Adrenal gland (tissue), 12 donors: Measurements from ENCODE around the gene SIX5. TPM values are rescaled to one million over a fixed set of nuclear protein-coding genes. Genes with fewer than 3 reads are reported as not detected.

Experiments used
- DNase-seq, 7 donors: peaks; one replicate each; pipeline ENCODE4 v3.0.0-alpha.2; 2019 to 2020
- H3K27ac ChIP-seq, 5 donors: fragments of 200-600 bp; sonication (generic) in 4 of 5; 1 replicate in 3 of 5; 2 replicates in 2 of 5; pipeline versions ENCODE4 v1.5.1 to v1.8.0; 2016 to 2020; ENCODE audit warnings: mild to moderate bottlenecking in 1 of 5
- H3K27me3 ChIP-seq: fragments of 200-600 bp; 2 replicates; pipeline ENCODE4 v1.8.0; 2021
- H3K36me3 ChIP-seq, 2 donors: fragments of 200-600 bp; replicated peaks in 1 of 2; 1 replicate in 1 of 2; 2 replicates in 1 of 2; pipeline versions ENCODE4 v1.5.1 to v1.8.0; 2018 to 2022
- H3K4me1 ChIP-seq, 2 donors: fragments of 200-600 bp; replicated peaks in 1 of 2; 1 replicate in 1 of 2; 2 replicates in 1 of 2; pipeline versions ENCODE4 v1.5.1 to v1.8.0; 2018 to 2021
- H3K4me3 ChIP-seq, 4 donors: fragments of 200-600 bp; sonication (generic) in 3 of 4; one replicate each; pipeline ENCODE4 v1.5.1; 2016 to 2018
- H3K9me3 ChIP-seq, 3 donors: fragments of 200-600 bp; sonication (generic) in 1 of 3; replicated peaks in 1 of 3; 1 replicate in 2 of 3; 2 replicates in 1 of 3; pipeline versions ENCODE4 v1.5.1 to v1.8.0; 2016 to 2021
- POLR2A ChIP-seq, 2 donors: fragments of 450-650 bp; IDR thresholded peaks; one replicate each; pipeline ENCODE4 v1.6.1; 2017; ENCODE audit warnings: antibody characterized with exemption in 2 of 2, mild to moderate bottlenecking in 2 of 2, moderate library complexity in 1 of 2
- WGBS, 4 donors: extraction: QIAGEN DNeasy Blood & Tissue Kit in 2 of 4; methylation state at CpG; one replicate each; pipeline versions ENCODE4 v1.1.5 to v1.1.7; 2013 to 2017; 5-methylcytosine and 5-hydroxymethylcytosine counted together
- intact Hi-C, 2 donors: fragments of 100-400 bp; cut with DNase I; formaldehyde crosslinking; loops; one replicate each; pipeline versions ENCODE4 v1.14.1 to v1.15.0; 2022 to 2023
- polyA plus RNA-seq, 3 donors: library from polyadenylated mRNA; stranded (reverse); fragments of 200-250 nt in 2 of 3; fragments of 350-450 nt in 1 of 3; fragmentation: Illumina TruSeq in 1 of 3; extraction: RNeasy Lipid Tissue Mini Kit (QIAGEN cat#74804) in 1 of 3; gene quantifications; one replicate each; pipeline ENCODE4 v1.2.3, GENCODE V29; 2013 to 2014
- total RNA-seq, 9 donors: library from RNA; depleted of rRNA in 4 of 9; stranded (reverse); fragments of >200 nt in 4 of 9; fragments of 120-200 nt in 1 of 9; fragmentation: NEBNext Ultra II Directional in 1 of 9; extraction: Animal tissue kit (Norgen Biotek cat#: 25700) in 1 of 9; gene quantifications; one replicate each; pipeline versions ENCODE4 v1.1.0 to v1.2.4, GENCODE V29; 2013 to 2023
- TF ChIP-seq, protein P1 (sequence below), 6 experiments: fragments of 450-650 bp in 4 of 6; fragments of 200-600 bp in 2 of 6; sonication (generic) in 1 of 6; IDR thresholded peaks; 1 replicate in 5 of 6; 2 replicates in 1 of 6; pipeline versions ENCODE4 v1.5.1 to v1.8.0; 2016 to 2021; ENCODE audit warnings: antibody characterized with exemption in 6 of 6, mild to moderate bottlenecking in 2 of 6, moderate library complexity in 1 of 6
- donor health status: healthy with polysubstance abuse.
- donor health status: Bipolar disorder and iron deficiency.
- donor health status: DM: yes; HTN: yes; CAD: no.
- donor health status: DM: no; HTN: no; CAD: no.
- donor health status: DM: no; HTN: no; CAD: no.
- donor health status: DM: yes; HTN: yes; CAD: no.

Gene SIX5
- total and polyA plus RNA-seq, 12 donors: 6.2 to 69.1 (median 27.1) TPM

DNA sequence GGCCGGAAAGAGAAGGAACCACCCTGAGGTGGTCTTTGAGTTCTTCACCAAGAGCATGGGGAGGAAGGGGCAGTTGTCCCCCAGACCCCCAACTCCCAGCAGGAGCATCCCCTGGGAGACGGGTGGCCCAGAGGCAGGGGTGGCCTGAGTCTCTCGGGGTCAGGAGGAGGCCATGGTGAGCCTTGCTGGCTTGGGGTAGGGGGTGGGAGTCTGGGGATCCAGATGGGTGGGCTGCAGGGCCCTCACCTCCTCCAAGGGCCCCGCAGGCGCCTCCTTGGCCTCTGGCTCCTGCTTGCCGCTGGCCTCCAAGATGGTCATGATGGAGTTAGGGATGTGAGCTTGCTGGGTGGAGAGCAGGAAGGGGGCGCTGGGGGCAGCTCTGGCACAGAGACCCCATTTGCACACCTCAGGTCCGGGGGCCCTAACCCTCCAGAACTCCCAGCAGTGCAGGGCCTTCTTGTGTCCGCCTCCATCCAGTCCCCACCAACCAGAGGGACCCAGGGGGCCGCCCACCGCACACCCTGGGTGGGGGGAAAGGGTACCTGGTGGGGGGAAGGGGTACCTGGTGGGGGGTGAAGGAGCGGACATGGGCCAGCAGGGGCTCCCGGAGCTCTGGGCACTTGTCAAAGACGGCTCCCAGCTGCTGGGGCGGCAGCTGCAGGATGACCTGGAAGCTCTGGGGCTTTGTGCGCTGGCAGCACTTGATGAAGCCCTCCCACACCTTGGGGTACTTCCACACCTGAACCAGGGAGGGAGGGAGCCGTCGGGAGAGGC is 47.4 kb upstream of the SIX5 start:
- H3K4me3 ChIP-seq: no peak overlapping the region
- H3K36me3 ChIP-seq: peaks cover 0 to under 1% of the 10 kb centered on the region in 2 donors
- H3K27me3 ChIP-seq: no peaks in the 10 kb centered on the region
- H3K4me1 ChIP-seq: no peaks in the 10 kb centered on the region
- TF ChIP-seq, protein P1, sequence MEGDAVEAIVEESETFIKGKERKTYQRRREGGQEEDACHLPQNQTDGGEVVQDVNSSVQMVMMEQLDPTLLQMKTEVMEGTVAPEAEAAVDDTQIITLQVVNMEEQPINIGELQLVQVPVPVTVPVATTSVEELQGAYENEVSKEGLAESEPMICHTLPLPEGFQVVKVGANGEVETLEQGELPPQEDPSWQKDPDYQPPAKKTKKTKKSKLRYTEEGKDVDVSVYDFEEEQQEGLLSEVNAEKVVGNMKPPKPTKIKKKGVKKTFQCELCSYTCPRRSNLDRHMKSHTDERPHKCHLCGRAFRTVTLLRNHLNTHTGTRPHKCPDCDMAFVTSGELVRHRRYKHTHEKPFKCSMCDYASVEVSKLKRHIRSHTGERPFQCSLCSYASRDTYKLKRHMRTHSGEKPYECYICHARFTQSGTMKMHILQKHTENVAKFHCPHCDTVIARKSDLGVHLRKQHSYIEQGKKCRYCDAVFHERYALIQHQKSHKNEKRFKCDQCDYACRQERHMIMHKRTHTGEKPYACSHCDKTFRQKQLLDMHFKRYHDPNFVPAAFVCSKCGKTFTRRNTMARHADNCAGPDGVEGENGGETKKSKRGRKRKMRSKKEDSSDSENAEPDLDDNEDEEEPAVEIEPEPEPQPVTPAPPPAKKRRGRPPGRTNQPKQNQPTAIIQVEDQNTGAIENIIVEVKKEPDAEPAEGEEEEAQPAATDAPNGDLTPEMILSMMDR (IDR thresholded peaks at IDR 0.05): no peak
- no peak for TF ChIP-seq POLR2A (IDR thresholded peaks at IDR 0.05)
- no peak overlapping the region for H3K27ac ChIP-seq
- 60 to 76% (median 71%) methylated on average over 7 to 18 of the region's 18 CpGs for WGBS, 4 donors
- DNase-seq: no peak
- H3K9me3 ChIP-seq: no peaks in the 10 kb centered on the region
- intact Hi-C loops: loop anchor here in 1 of 2 donors (5.0 kb wide), 1 partner anchor 66 kb away; no protein-coding TSS in a partner anchor

DNA sequence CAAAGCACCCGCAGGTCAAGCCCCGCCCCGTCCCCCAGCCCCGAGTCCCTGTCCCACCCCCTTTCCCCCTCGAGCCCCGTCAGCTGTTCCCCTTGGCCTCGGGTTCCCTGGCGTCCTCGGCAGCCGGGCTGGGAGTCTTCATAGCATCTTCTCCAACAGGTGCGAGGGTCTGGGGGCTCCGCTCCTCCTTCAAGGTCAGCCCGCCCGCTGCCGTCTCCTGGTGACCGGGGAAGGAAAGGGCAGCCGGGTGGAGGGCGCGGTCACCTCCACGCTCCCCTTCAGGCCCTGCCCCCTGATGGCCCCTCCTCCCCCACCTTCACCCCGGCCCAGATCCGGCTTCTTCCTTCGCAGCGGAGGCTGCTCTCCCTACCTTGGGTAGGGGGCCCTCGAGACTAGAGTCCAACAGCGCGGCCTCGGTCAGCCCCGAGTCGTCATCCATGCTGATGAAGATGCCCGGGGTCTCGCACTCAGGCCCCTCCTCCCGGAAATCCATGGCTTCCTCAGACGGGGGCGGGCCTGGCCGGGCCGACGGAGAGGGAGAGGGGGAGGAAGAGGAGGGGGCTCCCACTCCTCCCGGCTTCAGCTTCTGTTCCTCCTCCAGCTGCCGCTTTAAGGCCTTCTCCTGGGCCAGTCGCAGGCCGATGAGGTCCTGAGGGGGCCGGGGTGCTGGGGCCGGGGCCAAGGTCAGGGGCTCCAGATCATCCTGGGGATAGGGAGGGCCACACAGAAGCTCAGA is 46.6 kb upstream of the SIX5 start:
- intact Hi-C loops: loop anchor here in 1 of 2 donors (5.0 kb wide), 1 partner anchor 67 kb away; no protein-coding TSS in a partner anchor
- 11 to 32% (median 16%) methylated on average over 24 to 44 of the region's 44 CpGs for WGBS, 4 donors
- no peak overlapping the region for H3K27ac ChIP-seq

DNA sequence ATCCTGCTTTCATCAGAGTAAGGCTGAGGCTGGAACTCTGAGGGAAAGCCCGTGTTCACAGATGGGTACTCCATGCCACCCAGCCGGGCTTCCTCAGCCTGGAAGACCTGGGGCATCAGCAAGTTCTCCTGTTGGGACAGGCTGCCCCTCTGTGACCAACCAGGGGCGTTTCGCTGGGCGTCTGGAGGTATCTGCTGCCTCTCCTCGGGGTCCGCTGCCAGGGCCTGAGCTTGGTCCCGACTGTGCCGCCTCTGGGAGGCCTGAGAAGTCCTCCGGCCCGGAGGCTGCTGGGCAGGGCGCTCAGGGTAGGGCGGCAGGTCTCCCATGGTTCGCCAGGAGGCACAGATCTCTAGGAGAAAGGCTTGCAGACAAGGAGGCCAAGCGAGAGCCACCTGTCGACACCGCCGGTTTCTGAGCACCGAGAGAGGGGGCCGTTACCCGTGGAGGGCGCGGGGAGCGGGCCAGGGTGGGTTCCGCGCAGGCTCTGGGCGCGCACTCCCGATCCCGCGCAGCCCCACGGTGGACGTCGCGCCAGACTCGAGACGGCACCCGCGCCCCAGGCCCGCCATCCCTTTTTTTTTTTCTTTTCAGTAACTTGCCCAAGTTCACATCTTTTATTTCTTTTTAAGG is 45.9 kb upstream of the SIX5 start, which contains the start of gene RSPH6A:
Gene RSPH6A (minus strand): TSS at position 458 of the 630 bp plus-strand sequence. CDS start 132 bp downstream, at position 326.
- intact Hi-C loops: loop anchor here in 1 of 2 donors (5.0 kb wide), 1 partner anchor 67 kb away; no protein-coding TSS in a partner anchor
- TF ChIP-seq, protein P1 (IDR thresholded peaks at IDR 0.05): no peak
- TF ChIP-seq POLR2A (IDR thresholded peaks at IDR 0.05): no peak
- peak within 1 kb of the TSS in 1 of 4 donors; percentile 26 for H3K4me3 ChIP-seq
- WGBS, 4 donors: 35 to 61% (median 46%) methylated on average over 14 to 40 of the region's 40 CpGs
- no peaks in the 10 kb centered on the region for H3K27me3 ChIP-seq
- H3K36me3 ChIP-seq: no peaks in the 10 kb centered on the region
- no peak within 1 kb of the TSS for H3K27ac ChIP-seq
- no peak for DNase-seq
- H3K9me3 ChIP-seq: no peaks in the 10 kb centered on the region
- H3K4me1 ChIP-seq: peaks cover 0 to under 1% of the 10 kb centered on the region in 2 donors

More for the DNA sequence above, 46.6 kb upstream of the SIX5 start:
- TF ChIP-seq, protein P1 (IDR thresholded peaks at IDR 0.05): no peak
- TF ChIP-seq POLR2A (IDR thresholded peaks at IDR 0.05): no peak
- H3K36me3 ChIP-seq: no peaks in the 10 kb centered on the region
- DNase-seq: no peak
- H3K4me1 ChIP-seq: no peaks in the 10 kb centered on the region
- H3K9me3 ChIP-seq: no peaks in the 10 kb centered on the region
- H3K4me3 ChIP-seq: peak overlapping the region in 1 of 4 donors; percentile 26
- H3K27me3 ChIP-seq: no peaks in the 10 kb centered on the region
